HL-60 (cell line): Measurements from ENCODE around the gene COMMD7.

ENCODE experiments used
- DNase-seq, 2 experiments: peaks; one replicate each; pipeline ENCODE4 v3.0.0-alpha.2; 2010 to 2020; ENCODE audit warnings: low read depth in 1 of 2, low spot score in 1 of 2
- H3K27ac ChIP-seq: fragments of 250-450 bp; sonication (Bioruptor Pico); replicated peaks from 2 replicates; pipeline ENCODE4 v1.5.1; 2020; ENCODE audit warnings: mild to moderate bottlenecking, moderate library complexity
- H3K27me3 ChIP-seq: fragments of 250-450 bp; sonication (Bioruptor Pico); 2 replicates; pipeline ENCODE4 v1.5.1; 2021; ENCODE audit warnings: mild to moderate bottlenecking, moderate library complexity; ENCODE audit not compliant: insufficient read depth, poor library complexity, severe bottlenecking
- H3K4me3 ChIP-seq: replicated peaks from 2 replicates; pipeline ENCODE4 v1.5.1; 2011; ENCODE audit warnings: mild to moderate bottlenecking, control low read depth, low read length; ENCODE audit not compliant: insufficient read depth
- CTCF ChIP-seq: IDR thresholded peaks from one replicate; pipeline ENCODE4 v1.5.1; 2011; ENCODE audit warnings: low read length, control low read depth, inconsistent platforms; ENCODE audit not compliant: insufficient read depth
- GABPA ChIP-seq: IDR thresholded peaks from 2 replicates; pipeline ENCODE4 v1.6.1; 2012; ENCODE audit warnings: low read depth
- POLR2AphosphoS5 ChIP-seq: IDR thresholded peaks from 2 replicates; pipeline ENCODE4 v1.6.1; 2012; ENCODE audit warnings: low read depth
- REST ChIP-seq: IDR thresholded peaks from 2 replicates; pipeline ENCODE4 v1.6.1; 2012; ENCODE audit warnings: low read depth; ENCODE audit not compliant: insufficient replicate concordance
- SPI1 ChIP-seq: IDR thresholded peaks from 2 replicates; pipeline ENCODE4 v1.6.1; 2012; ENCODE audit warnings: low read depth, mild to moderate bottlenecking, borderline replicate concordance

The COMMD7 gene

GRCh38 chr20:32784369-32785080, 41.3 kb upstream of the COMMD7 start:
- no peak for TF ChIP-seq REST
- no peak for TF ChIP-seq SPI1
- TF ChIP-seq POLR2AphosphoS5, result no peak
- TF ChIP-seq GABPA, result no peak
- no peak for TF ChIP-seq CTCF
- no peak overlapping the region for H3K27ac ChIP-seq
- no peaks in the 10 kb centered on the region for H3K27me3 ChIP-seq
- DNase-seq, result no peak
- H3K4me3 ChIP-seq, result no peak overlapping the region

DNA sequence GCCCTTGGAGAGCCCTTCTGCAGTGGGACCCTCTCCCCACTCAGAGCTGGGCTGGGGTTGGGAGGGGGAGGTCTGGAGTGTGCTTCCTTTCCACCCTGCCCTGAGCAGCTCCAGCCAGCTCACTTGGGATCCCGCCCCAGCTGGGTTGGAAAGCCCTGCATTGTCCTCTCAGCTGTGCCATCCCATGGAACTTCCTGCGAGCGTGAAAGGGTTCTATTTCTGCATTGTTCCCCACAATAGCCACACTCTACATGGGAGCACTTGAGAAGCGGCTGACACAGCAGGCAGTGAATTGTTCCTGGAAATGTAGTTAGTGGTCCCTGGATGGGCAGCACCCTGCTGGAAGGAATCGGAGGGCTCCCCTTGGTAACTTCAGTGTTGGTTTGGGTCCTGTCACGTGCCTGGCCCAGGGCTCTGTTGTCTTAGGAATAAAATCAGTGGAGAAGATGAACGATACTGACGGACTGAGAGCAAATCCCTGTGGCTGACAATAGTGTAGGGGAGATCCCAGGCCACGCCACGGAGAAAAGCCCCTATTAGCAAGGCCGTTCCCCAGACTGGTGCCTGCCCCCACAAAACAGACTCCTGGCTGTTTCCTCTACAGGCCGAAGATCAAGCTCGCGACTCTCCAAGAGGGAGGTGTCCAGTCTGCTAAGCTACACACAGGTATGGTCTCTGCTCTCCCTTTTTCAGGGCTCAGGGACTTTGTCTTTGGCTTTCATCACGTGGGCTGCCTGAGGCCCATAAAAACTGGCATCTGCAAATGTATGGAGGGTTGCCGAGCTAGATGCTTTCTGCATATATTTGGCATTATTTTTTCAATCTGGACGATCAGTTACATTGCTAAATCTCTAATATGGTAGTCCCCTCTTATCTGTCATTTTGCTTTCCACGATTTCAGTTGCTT, 37.7 kb upstream of the COMMD7 start:
- TF ChIP-seq POLR2AphosphoS5 (no peak), SPI1 (no peak), REST (no peak), CTCF (no peak), GABPA (no peak)
- Histone ChIP-seq H3K27ac (no peak overlapping the region), H3K4me3 (no peak overlapping the region), H3K27me3 (no peaks in the 10 kb centered on the region)
- no peak for DNase-seq

DNA sequence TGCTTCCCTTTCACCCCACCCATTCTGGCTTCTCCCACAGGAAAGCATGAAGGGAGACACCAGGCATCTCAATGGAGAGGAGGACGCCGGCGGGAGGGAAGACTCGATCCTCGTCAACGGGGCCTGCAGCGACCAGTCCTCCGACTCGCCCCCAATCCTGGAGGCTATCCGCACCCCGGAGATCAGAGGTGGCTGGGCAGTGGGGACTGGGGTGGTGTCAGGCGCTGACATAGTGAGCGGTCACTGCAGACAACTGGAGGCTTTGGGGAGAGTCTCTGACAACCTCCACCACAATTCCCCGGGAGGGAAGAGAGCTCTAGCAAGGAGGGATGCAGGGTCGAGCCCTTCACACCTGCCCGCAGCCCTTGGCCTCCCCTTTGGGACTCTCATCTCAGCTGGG, 37.0 kb upstream of the COMMD7 start:
- H3K27me3 ChIP-seq, result no peaks in the 10 kb centered on the region
- TF ChIP-seq CTCF, result no peak
- no peak for TF ChIP-seq SPI1
- TF ChIP-seq REST, result no peak
- TF ChIP-seq GABPA, result no peak
- TF ChIP-seq POLR2AphosphoS5, result no peak
- DNase-seq, result no peak
- no peak overlapping the region for H3K27ac ChIP-seq
- H3K4me3 ChIP-seq, result no peak overlapping the region
